GM21360 (cell line): ENCODE results near the gene SLC5A1.
"Not testable (repeated sequence)": the region's sequence is repeated elsewhere in the genome, so short reads cannot be mapped to it uniquely, and the experiment has no call there.

Experiments
- ATAC-seq: cut with Tn5 transposase; IDR thresholded peaks from one replicate; pipeline ENCODE4 v1.9.1; 2021; ENCODE audit warnings: mild to moderate bottlenecking, moderate library complexity; ENCODE audit not compliant: unreplicated experiment

The SLC5A1 gene

DNA sequence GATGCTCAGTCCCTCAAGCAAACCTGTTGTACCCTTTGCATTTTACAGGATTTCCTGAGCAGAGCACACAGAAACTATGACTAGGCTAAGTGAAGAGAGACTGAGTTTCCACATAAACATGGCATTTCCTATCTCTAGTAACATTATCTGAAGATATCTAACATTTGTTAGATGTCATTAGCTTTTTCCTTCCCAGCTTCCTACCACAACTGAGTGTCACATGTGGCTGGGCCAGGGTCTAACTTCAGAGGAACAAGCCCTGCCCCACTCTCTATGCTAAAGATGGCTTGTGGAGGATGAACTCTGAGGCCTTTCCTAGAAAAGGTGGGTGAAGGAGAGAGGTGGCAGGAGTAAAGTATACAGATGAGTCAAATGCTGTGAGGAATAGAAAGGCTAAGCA is 99.5 kb downstream of the SLC5A1 start:
- no peak for ATAC-seq

DNA sequence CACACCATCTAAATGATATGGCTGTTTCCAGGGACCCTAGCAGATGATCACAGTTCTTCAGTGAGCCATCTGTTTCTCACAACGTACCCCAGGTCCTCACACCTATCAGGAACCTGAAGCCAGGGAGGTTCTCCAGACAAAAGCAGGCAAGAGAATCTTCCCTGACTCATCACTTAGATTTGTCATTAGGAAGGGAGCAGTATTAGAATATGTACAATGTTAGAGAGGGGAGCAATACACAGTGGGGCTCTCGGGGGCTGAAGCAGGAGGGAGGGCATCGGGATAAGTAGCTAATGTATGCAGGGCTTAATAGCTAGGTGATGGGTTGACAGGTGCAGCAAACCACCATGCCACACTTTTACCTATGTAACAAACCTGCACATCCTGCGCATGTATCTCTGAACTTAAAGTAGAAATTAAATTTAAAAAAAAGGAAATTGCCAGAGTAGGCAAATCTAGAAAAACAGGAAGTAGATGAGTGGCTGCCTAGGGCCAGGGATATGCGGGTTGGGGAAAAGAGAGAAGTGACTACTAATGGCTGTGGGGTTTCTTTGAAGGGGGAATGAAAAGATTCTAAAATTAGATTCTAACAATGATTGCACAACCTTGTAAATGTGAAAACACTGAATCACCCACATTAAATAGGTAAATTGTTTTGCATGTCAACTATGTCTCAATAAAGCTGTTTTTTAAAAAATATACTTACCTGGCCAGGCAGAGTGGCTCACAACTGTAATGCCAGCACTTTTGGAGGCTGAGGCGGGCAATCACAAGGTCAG is 101.6 kb downstream of the SLC5A1 start:
- ATAC-seq = no peak

GRCh38 chr22:32147128-32147527 is 104.1 kb downstream of the SLC5A1 start:
- ATAC-seq = not testable (repeated sequence)

- ATAC-seq = not testable (repeated sequence)
Measured at GRCh38 chr22:32148372-32148771, 105.3 kb downstream of the SLC5A1 start.

DNA sequence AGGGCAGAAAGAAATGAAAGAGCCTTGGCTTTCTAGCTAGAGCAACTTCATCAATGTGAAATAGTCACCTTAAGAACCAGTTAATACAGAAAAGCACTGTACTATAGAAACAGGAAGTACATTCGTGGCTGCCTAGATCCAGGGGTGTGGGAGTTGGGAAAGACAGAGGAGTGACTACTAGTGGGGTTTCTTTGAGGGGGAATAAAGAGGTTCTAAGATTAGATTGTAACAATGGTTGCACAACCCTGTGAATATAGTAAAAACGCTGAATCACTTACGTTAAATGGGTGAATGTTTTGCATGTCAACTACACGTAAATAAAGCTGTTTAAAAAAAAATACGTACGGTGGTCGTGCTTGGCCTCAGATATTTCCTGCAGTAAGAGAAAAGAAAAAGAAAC is 107.6 kb downstream of the SLC5A1 start:
- ATAC-seq = not testable (repeated sequence)

DNA sequence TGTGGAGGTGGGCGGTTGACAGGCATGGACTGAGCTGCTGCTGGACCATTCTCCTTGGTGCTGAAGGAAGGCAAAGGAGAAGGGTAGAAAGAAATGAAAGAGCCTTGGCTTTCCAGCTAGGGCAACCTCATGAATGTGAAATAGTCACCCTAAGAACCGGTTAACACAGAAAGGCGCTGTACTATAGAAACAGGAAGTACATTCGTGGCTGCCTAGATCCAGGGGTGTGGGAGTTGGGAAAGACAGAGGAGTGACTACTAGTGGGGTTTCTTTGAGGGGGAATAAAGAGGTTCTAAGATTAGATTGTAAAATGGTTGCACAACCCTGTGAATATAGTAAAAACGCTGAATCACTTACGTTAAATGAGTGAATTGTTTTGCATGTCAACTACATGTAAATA is 108.6 kb downstream of the SLC5A1 start:
- not testable (repeated sequence) for ATAC-seq

DNA sequence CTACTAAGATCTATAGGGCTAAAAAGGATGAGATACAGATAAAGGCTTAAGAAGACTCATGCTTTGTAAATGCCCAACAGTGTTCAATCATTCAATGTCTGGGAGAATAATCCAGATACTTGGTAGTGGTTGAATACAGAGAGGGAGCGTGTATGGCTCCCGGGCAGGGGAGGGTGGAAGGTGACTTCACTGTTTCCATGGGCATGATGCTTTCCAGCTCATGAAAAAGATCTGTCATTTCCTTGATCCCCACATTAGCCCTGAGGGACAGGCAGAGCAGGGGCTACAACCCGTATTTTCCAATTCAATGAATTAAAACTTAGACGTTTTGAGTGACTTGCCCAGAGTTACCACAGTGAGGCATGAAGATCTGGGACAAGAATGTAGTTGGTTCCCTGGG is 111.7 kb downstream of the SLC5A1 start:
- not testable (repeated sequence) for ATAC-seq

DNA sequence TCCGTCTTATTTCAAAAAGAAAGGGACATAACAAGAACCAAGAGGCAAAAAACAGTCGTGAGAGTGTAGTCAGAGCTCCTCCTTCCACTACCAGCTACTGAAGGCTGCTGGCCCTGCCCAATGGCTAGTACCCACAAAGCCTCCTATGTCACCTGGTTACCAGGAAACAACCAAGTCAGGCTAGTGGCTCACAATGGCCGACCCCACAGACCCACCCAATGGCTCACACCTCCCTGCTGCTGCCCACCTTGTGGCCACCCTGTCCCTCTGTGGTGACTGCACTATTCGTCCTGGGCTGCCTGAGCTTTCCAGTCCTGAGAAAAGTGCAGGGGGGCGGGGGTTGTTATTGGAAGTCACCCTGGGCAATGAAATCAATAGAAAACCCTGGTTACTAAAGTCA is 114.6 kb downstream of the SLC5A1 start:
- not testable (repeated sequence) for ATAC-seq

GRCh38 chr22:32158712-32159533 is 115.9 kb downstream of the SLC5A1 start, which contains the start of gene C22orf42:
Gene C22orf42, minus strand, starts transcription at chr22:32159303. Its CDS starts 88 bp downstream, at chr22:32159215.
- ATAC-seq = no peak

- ATAC-seq = not testable (repeated sequence)
Measured at GRCh38 chr22:32160411-32160810, 117.3 kb downstream of the SLC5A1 start.
